ENCODE measurements around the gene CHN2.

CHN2 gene

GRCh38 chr7:29228289-29229011 lies 33.9 kb downstream of the CHN2 start:
- DNase-seq (ENCODE audit: low spot score): no peak

- no peak for DNase-seq (ENCODE audit: low spot score)
Measured at GRCh38 chr7:29229066-29229465, 34.5 kb downstream of the CHN2 start.

GRCh38 chr7:29229946-29230345 lies 35.4 kb downstream of the CHN2 start:
- no peak for DNase-seq (ENCODE audit: low spot score)

GRCh38 chr7:29230871-29231345 lies 36.3 kb downstream of the CHN2 start:
- DNase-seq (ENCODE audit: low spot score): no peak

GRCh38 chr7:29231671-29232232 lies 37.2 kb downstream of the CHN2 start:
- no peak for DNase-seq (ENCODE audit: low spot score)

- DNase-seq (ENCODE audit: low spot score): no peak
Measured at GRCh38 chr7:29234438-29234837, 39.9 kb downstream of the CHN2 start.

GRCh38 chr7:29236071-29236580 lies 41.6 kb downstream of the CHN2 start:
- no peak for DNase-seq (ENCODE audit: low spot score)

GRCh38 chr7:29236649-29237048 lies 42.1 kb downstream of the CHN2 start:
- DNase-seq (ENCODE audit: low spot score): no peak

- DNase-seq (ENCODE audit: low spot score): no peak
Measured at GRCh38 chr7:29237489-29237888, 42.9 kb downstream of the CHN2 start.

- DNase-seq (ENCODE audit: low spot score): peak; percentile 19
Measured at GRCh38 chr7:29239638-29240037, 45.1 kb downstream of the CHN2 start.

- DNase-seq (ENCODE audit: low spot score): no peak
Measured at GRCh38 chr7:29242265-29242664, 47.7 kb downstream of the CHN2 start.

GRCh38 chr7:29243910-29244655 lies 49.5 kb downstream of the CHN2 start:
- no peak for DNase-seq (ENCODE audit: low spot score)

GRCh38 chr7:29247224-29247962 lies 52.8 kb downstream of the CHN2 start:
- DNase-seq (ENCODE audit: low spot score): no peak

GRCh38 chr7:29247963-29248236 lies 53.3 kb downstream of the CHN2 start:
- DNase-seq (ENCODE audit: low spot score): no peak

- no peak for DNase-seq (ENCODE audit: low spot score)
Measured at GRCh38 chr7:29248713-29249382, 54.3 kb downstream of the CHN2 start.

- DNase-seq (ENCODE audit: low spot score): no peak
Measured at GRCh38 chr7:29249383-29249750, 54.8 kb downstream of the CHN2 start.

GRCh38 chr7:29249860-29250259 lies 55.3 kb downstream of the CHN2 start:
- no peak for DNase-seq (ENCODE audit: low spot score)

- no peak for DNase-seq (ENCODE audit: low spot score)
Measured at GRCh38 chr7:29253225-29253624, 58.6 kb downstream of the CHN2 start.

GRCh38 chr7:29254591-29254990 lies 60.0 kb downstream of the CHN2 start:
- DNase-seq (ENCODE audit: low spot score): no peak

GRCh38 chr7:29255199-29255878 lies 60.8 kb downstream of the CHN2 start:
- no peak for DNase-seq (ENCODE audit: low spot score)

GRCh38 chr7:29255906-29256692 lies 61.5 kb downstream of the CHN2 start:
- DNase-seq (ENCODE audit: low spot score): peak; percentile 4

All from hematopoietic multipotent progenitor cell treated with erythropoietin and hydrocortisone succinate and interleukin-3 and kit ligand, for 15 days (in vitro differentiated cells).